GM21447 (cell line): Measurements from ENCODE around the gene SPDYE4.

Experiments
- ATAC-seq: cut with Tn5 transposase; IDR thresholded peaks from one replicate; pipeline ENCODE4 v1.9.1; 2021; ENCODE audit not compliant: unreplicated experiment

The SPDYE4 gene

DNA sequence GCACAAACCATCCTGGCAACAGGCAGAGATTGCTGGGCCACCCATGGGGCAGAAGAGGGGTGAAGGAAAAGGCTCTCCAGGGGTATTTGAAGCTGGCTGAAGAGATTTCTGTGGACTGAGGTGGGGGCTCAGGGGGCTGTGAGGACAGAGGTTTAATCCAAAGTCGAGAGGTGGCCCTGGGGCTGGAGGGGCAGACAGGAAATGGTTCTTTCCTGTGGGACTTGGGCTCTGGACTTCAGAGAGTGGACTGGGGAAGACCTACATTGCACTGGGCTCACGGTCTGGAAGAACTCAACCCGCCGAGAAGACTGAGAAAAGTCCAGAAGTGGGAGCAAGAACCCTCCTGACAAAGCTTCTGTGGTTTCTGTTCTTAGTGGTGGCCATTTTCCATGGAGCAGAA, 16.6 kb downstream of the SPDYE4 start:
- ATAC-seq, result no peak

- ATAC-seq, result no peak
These were observed 17.0 kb downstream of the SPDYE4 start for GRCh38 chr17:8741366-8741765.

DNA sequence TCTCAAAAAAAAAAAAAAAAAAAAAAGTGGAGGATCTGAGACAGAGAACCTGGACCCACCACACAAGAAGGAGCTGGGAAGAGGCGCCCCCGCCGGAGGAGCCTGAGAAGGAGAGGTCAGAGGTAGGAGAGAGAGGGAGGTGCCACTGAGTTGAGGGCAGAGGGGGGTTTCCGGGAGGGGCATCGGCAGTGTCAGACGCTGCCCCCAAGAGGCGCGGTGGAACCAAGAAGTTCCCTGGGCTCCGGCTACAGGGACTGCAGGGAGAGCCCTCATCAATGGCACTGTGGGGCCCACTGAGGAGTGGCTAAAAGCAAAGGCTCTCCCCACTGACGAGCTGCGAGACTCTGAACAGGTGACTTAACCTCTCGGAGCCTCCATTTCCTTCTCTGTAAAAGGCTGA, 17.9 kb downstream of the SPDYE4 start:
- ATAC-seq, result no peak

- ATAC-seq, result no peak
These were observed 19.2 kb downstream of the SPDYE4 start for GRCh38 chr17:8739097-8739496.

- no peak for ATAC-seq
These were observed 21.6 kb downstream of the SPDYE4 start for GRCh38 chr17:8736796-8737195.

DNA sequence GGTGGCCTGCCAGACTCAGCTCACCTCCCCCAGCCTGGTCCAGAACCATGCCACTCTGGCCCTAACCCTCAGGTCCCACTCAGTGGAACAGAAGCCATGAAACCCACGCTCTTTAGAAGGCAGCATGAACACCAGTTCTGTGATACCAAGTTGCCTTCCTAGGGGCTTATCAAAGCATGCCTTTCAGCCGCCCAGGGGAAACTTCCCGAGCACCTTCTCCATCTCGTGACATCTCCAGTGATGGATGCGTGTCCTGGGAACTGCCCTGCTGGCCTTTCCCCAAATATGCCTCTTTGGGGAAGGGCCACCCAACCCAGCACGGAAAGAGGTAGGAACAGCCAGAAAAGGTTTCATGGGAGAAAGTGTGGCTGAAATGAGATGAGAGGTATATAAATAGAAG, 22.0 kb downstream of the SPDYE4 start:
- no peak for ATAC-seq

DNA sequence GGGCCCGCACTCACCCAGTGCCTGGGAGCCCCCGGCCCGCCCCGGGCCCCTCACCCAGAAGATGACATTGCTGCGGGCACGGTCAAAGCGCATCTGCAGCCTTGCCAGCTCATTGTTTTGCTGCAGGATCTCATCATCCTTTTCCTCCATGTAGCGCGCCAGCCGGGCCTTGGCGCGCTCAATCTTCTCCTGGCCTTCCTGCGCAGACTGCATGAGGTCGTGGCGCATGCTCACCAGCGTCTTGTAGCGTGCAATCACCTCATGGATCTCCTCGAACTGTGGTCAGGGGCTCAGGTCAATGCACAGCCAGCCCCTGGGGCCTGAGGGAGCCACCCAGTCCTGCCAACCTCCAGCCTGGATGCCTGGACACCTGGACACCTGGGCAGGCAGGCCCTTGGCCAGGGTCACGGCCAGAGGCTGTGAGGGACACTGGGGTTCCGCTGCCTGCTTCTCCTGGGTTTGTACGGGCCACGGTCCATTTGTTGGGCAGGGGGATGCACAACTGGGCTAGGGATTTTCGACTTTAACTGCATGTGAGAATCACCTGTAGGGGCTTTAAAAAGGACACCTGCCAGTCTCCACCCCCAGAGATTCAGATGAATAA, 22.9 kb downstream of the SPDYE4 start:
- no peak for ATAC-seq

DNA sequence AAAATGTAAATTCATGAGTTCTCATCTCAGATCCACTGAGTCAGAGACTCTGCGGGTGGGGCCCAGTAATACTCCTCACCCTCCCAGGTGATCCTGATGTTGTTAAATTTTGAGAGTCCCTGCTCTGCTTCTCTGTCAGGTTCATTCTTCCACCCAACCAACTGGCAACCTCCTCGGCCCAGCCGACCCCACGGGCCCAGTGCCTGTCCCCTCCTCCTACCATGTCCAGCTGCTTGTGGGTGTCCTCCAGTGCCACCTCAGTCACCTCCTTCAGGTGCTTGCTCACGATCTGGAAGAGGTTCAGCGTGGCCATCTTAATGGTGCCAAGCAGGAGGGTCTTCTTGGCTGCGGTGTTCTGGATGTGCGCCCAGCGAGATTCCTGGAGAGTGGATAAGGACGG, 23.5 kb downstream of the SPDYE4 start:
- no peak for ATAC-seq

- no peak for ATAC-seq
These were observed 25.8 kb downstream of the SPDYE4 start for GRCh38 chr17:8732406-8733085.

DNA sequence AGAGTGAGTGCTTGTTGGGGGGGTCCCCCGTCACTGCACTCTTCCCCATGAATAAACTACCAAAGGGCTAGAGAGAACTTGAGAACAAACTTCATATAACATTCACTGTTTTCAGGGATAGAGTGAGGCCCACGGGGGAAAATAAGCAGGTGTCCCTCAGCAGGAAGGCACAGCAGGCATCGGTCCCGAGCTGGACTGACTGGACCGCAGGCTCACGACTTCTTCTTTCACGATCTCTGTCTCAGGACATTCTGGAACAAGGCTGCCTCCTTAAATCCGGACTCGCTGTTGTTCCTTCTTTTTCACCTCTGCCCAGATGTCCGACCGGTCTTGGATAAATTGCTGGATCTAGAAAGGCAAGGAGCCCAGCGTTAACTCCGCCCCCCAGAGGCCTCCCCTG, 28.5 kb downstream of the SPDYE4 start:
- no peak for ATAC-seq

DNA sequence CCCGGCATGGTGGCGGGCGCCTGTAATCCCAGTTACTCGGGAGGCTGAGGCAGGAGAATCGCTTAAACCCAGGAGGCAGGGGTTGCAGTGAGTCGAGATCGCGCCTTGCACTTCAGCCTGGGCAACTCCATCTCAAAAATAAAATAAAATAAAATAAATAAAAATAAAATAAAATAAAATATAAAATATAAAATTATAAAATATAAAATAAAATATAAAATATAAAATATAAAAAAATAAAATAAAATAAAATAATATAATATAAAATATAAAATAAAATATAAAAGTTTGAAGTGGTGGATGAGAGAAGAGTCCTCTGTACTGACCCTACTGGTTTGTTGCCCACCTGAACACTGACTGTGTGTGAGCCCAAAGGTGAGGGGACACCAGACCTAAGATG, 28.9 kb downstream of the SPDYE4 start:
- no peak for ATAC-seq

- ATAC-seq, result no peak
These were observed 29.4 kb downstream of the SPDYE4 start for GRCh38 chr17:8728971-8729370.

- no peak for ATAC-seq
These were observed 30.0 kb downstream of the SPDYE4 start for GRCh38 chr17:8728251-8728938.

DNA sequence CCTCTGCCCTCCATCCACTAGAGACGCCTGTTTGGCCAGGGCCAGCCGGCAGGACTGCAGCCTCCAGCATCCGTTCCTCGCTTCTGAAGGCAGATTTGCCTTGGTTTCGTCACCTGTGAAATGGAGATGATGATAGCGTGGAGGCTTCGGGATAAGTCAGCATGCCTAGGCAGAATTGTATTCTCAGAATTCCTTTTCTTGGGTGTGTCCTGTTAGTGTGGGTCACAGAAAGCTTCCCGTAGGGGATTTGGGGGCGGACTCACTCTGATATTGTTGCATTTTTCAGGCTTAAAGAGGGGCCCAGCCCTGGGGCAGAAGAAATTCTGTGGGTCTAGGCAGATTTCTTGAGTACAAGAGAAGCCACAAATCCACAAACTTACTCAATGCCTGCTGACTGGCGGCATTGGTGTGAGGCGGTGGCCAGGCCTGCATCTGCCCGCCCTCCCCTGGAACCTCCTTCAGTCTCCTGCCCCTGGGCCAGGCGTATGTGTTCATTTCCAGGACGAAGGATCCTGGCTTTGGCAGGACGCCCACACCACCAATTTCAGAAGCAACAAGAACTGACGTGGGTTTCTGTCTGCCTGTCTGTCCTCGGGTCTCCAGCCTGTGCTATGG, 31.3 kb downstream of the SPDYE4 start:
- no peak for ATAC-seq

- no peak for ATAC-seq
These were observed 32.2 kb downstream of the SPDYE4 start for GRCh38 chr17:8725881-8726876.

DNA sequence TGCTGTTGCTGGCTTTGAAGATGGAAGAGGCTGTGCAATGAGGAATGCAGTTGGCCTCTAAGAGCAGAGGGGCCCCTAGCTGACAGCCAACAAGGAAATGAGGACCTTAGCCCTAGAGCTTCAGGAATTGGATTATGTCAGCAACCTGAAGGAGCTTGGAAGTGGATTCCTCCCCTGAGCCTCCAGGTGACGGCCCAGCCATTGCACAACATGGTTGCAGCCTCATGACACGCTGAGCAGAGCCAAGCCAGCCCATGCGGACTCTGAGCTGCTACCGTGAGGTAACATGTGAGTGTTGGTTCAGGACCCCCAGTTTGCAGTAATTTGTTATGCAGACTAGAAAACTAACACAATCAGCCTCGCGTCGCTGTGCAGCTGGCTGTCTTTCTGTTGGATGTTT, 33.9 kb downstream of the SPDYE4 start:
- ATAC-seq, result no peak

GRCh38 chr17:8720596-8720995, 37.8 kb downstream of the SPDYE4 start:
- no peak for ATAC-seq

DNA sequence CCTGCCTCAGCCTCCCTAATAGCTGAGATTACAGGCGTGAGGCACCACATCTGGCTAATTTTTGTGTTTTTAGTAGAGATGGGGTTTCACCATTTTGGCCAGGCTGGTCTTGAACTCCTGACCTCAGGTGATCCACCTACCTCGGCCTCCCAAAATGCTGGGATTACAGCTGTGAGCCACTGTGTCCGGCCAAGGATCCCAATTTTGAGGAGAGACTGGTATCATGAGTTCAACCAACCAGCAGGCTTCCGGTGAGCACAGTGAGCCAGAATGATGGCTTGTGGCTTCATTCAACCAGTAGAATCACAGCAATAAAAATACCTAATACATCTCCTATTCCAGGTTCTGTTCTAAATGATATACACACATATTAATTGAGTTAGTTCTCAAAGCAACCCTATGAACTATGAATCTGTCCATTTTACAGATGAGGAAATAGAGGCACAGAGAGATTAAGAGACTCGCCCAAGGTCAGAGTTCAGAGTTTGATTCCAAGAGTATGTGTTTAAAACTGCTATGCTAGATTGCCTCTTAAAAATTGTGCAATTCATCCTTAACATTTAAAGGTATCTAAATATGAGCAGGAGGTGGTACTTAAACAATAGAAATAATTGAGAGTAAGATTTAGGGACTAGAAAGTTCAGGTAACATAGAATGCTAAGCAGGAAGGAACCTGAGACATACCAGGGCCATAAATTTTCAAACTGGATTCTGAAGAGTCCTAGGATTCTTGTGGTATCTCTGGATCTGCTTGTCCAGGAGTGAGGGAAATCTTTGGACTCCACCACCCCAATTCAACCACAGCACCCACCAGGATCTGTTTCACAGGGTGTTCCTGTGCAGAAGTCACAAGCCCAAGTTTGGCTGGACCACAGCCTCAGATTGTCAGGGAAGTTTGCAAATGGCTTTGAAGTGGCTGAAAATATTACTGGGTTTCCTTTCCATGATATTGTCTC, 38.8 kb downstream of the SPDYE4 start:
- no peak for ATAC-seq

DNA sequence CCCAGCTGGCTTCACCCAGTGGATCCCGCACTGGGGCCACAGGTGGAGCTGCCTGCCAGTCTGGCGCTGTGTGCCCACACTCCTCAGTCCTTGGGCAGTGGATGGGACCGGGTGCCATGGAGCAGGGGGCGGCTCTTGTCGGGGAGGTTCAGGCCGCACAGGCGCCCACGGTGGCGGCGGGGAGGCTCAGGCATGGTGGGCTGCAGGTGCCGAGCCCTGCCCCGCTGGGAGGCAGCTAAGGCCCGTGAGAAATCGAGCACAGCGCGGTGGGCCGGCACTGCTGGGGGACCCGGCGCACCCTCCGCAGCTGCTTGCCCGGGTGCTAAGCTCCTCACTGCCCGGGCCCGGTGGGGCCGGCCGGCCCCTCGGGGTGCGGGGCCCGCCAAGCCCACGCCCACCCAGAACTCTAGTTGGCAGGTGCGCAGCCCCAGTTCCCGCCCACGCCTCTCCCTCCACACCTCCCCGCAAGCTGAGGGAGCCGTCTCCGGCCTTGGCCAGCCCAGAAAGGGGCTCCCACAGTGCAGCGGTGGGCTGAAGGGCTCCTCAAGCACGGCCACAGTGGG, 40.3 kb downstream of the SPDYE4 start:
- ATAC-seq, result no peak
